IMR-90 (cell line): ENCODE measurements around the gene WDR5. TPM values are rescaled to one million over a fixed set of nuclear protein-coding genes. Genes with fewer than 3 reads are reported as not detected.

ENCODE experiments used
- ATAC-seq: fragments of 200-7000 bp; cut with Tn5 transposase; 2 replicates; pipeline ENCODE4 v1.9.1; 2020; ENCODE audit warnings: low read depth, mild to moderate bottlenecking, moderate library complexity
- BruUV-seq: library from RNA; stranded (reverse); fragments of 400-500 nt; replicated peaks from 2 replicates; lab custom pipeline; 2021; lab: Mats Ljungman, UMichigan
- CTCF ChIA-PET: fragments of 300-600 bp; formaldehyde crosslinking; extraction: SDS; loops from one replicate; lab custom pipeline; 2021; ENCODE audit warnings: antibody characterized with exemption; lab: Yijun Ruan, JAX
- POLR2A ChIA-PET: fragments of 300-600 bp; sonication (Branson Sonifier 250); formaldehyde crosslinking; loops from one replicate; lab custom pipeline; 2022; ENCODE audit warnings: antibody characterized with exemption; ENCODE audit not compliant: unreplicated experiment; lab: Charles Lee
- DNase-seq: peaks from one replicate; pipeline ENCODE4 v3.0.0; 2013
- H2AFZ ChIP-seq: replicated peaks from 2 replicates; pipeline ENCODE3; 2013; ENCODE audit warnings: low read length, mild to moderate bottlenecking; ENCODE audit not compliant: poor library complexity
- H2AK5ac ChIP-seq: 2 replicates; pipeline ENCODE4 v1.6.1; 2013; ENCODE audit warnings: low read depth, low read length, inconsistent platforms
- H2AK9ac ChIP-seq: replicated peaks from 2 replicates; pipeline ENCODE3; 2013; ENCODE audit warnings: mild to moderate bottlenecking, low read depth, low read length, moderate library complexity; ENCODE audit not compliant: poor library complexity
- H2BK120ac ChIP-seq: 2 replicates; pipeline ENCODE4 v1.6.1; 2013; ENCODE audit warnings: low read depth, low read length, inconsistent platforms
- H2BK15ac ChIP-seq: 3 replicates; pipeline ENCODE4 v1.6.1; 2013; ENCODE audit warnings: low read depth, low read length, inconsistent platforms
- H2BK20ac ChIP-seq: 2 replicates; pipeline ENCODE4 v1.6.1; 2013; ENCODE audit warnings: low read depth, mild to moderate bottlenecking, inconsistent platforms, low read length, moderate library complexity
- H2BK5ac ChIP-seq: 2 replicates; pipeline ENCODE4 v1.6.1; 2013; ENCODE audit warnings: mild to moderate bottlenecking, low read depth, low read length, inconsistent platforms; ENCODE audit not compliant: poor library complexity, severe bottlenecking
- H3K14ac ChIP-seq: replicated peaks from 2 replicates; pipeline ENCODE4 v1.6.1; 2013; ENCODE audit warnings: low read depth, low read length, inconsistent platforms
- H3K18ac ChIP-seq: 2 replicates; pipeline ENCODE4 v1.6.1; 2013; ENCODE audit warnings: low read depth, low read length, control low read depth
- H3K23ac ChIP-seq: 2 replicates; pipeline ENCODE4 v1.6.1; 2013; ENCODE audit warnings: low read depth, low read length, inconsistent platforms
- H3K27ac ChIP-seq: 2 replicates; pipeline ENCODE4 v1.5.1; 2013; ENCODE audit warnings: mild to moderate bottlenecking, control low read depth, low read length; ENCODE audit not compliant: insufficient read depth
- H3K27me3 ChIP-seq: 2 replicates; pipeline ENCODE4 v1.6.1; 2013; ENCODE audit warnings: low read length; ENCODE audit not compliant: control insufficient read depth, insufficient read depth
- H3K36me3 ChIP-seq: 2 replicates; pipeline ENCODE4 v1.6.1; 2013; ENCODE audit warnings: low read length, mixed read lengths; ENCODE audit not compliant: control insufficient read depth, insufficient read depth
- H3K4ac ChIP-seq: 2 replicates; pipeline ENCODE4 v1.6.1; 2013; ENCODE audit warnings: low read depth, low read length, inconsistent platforms
- H3K4me1 ChIP-seq: 2 replicates; pipeline ENCODE4 v1.6.1; 2013; ENCODE audit warnings: low read length, mixed read lengths; ENCODE audit not compliant: control insufficient read depth, insufficient read depth
- H3K4me2 ChIP-seq: 2 replicates; pipeline ENCODE4 v1.6.1; 2013; ENCODE audit warnings: low read depth, mild to moderate bottlenecking, control low read depth, low read length, moderate library complexity
- H3K4me3 ChIP-seq: 2 replicates; pipeline ENCODE4 v1.5.1; 2013; ENCODE audit warnings: low read depth, mild to moderate bottlenecking, control low read depth, low read length, moderate library complexity; ENCODE audit not compliant: insufficient read depth
- H3K56ac ChIP-seq: 2 replicates; pipeline ENCODE4 v1.6.1; 2013; ENCODE audit warnings: low read length, inconsistent platforms; ENCODE audit not compliant: insufficient read depth; ENCODE audit errors: extremely low read depth
- H3K79me1 ChIP-seq, 2 experiments: 2 replicates each; pipeline ENCODE4 v1.6.1; 2013; ENCODE audit warnings: low read length in 2 of 2, inconsistent platforms in 1 of 2, low read depth in 1 of 2
- H3K9ac ChIP-seq: 2 replicates; pipeline ENCODE4 v1.6.1; 2013; ENCODE audit warnings: low read depth, low read length, control low read depth
- H3K9me1 ChIP-seq: 2 replicates; pipeline ENCODE4 v1.6.1; 2013; ENCODE audit warnings: low read length, inconsistent platforms; ENCODE audit not compliant: insufficient read depth
- H3K9me3 ChIP-seq: 2 replicates; pipeline ENCODE4 v1.6.1; 2013; ENCODE audit warnings: low read length; ENCODE audit not compliant: control insufficient read depth, insufficient read depth
- H4K20me1 ChIP-seq: 2 replicates; pipeline ENCODE4 v1.6.1; 2013; ENCODE audit warnings: low read length, inconsistent platforms; ENCODE audit not compliant: insufficient read depth
- H4K5ac ChIP-seq: 2 replicates; pipeline ENCODE4 v1.6.1; 2013; ENCODE audit warnings: mild to moderate bottlenecking, low read depth, low read length, control low read depth
- H4K8ac ChIP-seq, 2 experiments: 2 replicates each; pipeline ENCODE4 v1.6.1; 2013; ENCODE audit warnings: low read depth in 2 of 2, low read length in 2 of 2, control low read depth in 1 of 2, inconsistent platforms in 1 of 2
- H4K91ac ChIP-seq: 2 replicates; pipeline ENCODE4 v1.6.1; 2013; ENCODE audit warnings: low read depth, low read length, inconsistent platforms; ENCODE audit not compliant: insufficient read depth
- BHLHE40 ChIP-seq: fragments of 150-350 bp; IDR thresholded peaks from 2 replicates; pipeline ENCODE4 v1.6.1; 2016; ENCODE audit warnings: mild to moderate bottlenecking, low read depth, low read length
- CEBPB ChIP-seq: IDR thresholded peaks from 2 replicates; pipeline ENCODE4 v1.6.1; 2012; ENCODE audit warnings: low read depth, low read length, improper control_type of control experiment
- CHD1 ChIP-seq: IDR thresholded peaks from 2 replicates; pipeline ENCODE4 v1.6.1; 2012; ENCODE audit warnings: low read depth, low read length, improper control_type of control experiment
- ELK1 ChIP-seq: fragments of 150-350 bp; IDR thresholded peaks from 2 replicates; pipeline ENCODE4 v1.6.1; 2016; ENCODE audit warnings: low read depth, mild to moderate bottlenecking, low read length, moderate library complexity, borderline replicate concordance
- FOS ChIP-seq: fragments of 150-350 bp; IDR thresholded peaks from 2 replicates; pipeline ENCODE4 v1.6.1; 2016; ENCODE audit warnings: low read depth, low read length
- MAFK ChIP-seq: IDR thresholded peaks from 2 replicates; pipeline ENCODE4 v1.6.1; 2012; ENCODE audit warnings: low read depth, low read length, improper control_type of control experiment
- MAZ ChIP-seq: IDR thresholded peaks from 2 replicates; pipeline ENCODE4 v1.6.1; 2012; ENCODE audit warnings: low read depth, mild to moderate bottlenecking, low read length, improper control_type of control experiment, moderate library complexity, borderline replicate concordance
- MXI1 ChIP-seq: IDR thresholded peaks from 2 replicates; pipeline ENCODE4 v1.6.1; 2012; ENCODE audit warnings: low read depth, mild to moderate bottlenecking, low read length, moderate library complexity, borderline replicate concordance
- POLR2A ChIP-seq: IDR thresholded peaks from 2 replicates; pipeline ENCODE4 v1.6.1; 2012; ENCODE audit warnings: mild to moderate bottlenecking, low read depth, low read length
- WGBS, 2 experiments: methylation state at CpG; one replicate each; pipeline versions ENCODE4 v1.1.5 to v1.1.7; 2013; ENCODE audit warnings: missing lambda C conversion rate in 2 of 2; ENCODE audit not compliant: insufficient read length in 1 of 2; ENCODE audit errors: extremely low coverage in 2 of 2; 5-methylcytosine and 5-hydroxymethylcytosine counted together
- dilution Hi-C: fragments of 300-500 bp; cut with HindIII; formaldehyde crosslinking; loops from one replicate; pipeline ENCODE4 v1.14.3; 2018; ENCODE audit warnings: low sequenced_read_pairs; ENCODE audit not compliant: unreplicated experiment
- in situ Hi-C: fragments of 300-500 bp; cut with MboI; formaldehyde crosslinking; loops from 3 replicates; pipeline ENCODE4 v1.14.3; 2019; ENCODE audit warnings: low sequenced_read_pairs, inconsistent platforms, mixed read lengths
- intact Hi-C: fragments of 100-400 bp; cut with micrococcal nuclease; formaldehyde crosslinking; loops from 2 replicates; pipeline ENCODE4 v1.10.0; 2022
- polyA plus RNA-seq, 3 experiments: library from polyadenylated mRNA; depleted of rRNA; stranded (reverse); fragments of >200 nt; gene quantifications; 2 replicates each; pipeline ENCODE4 v1.2.3, GENCODE V29; 2012; ENCODE audit warnings: low replicate concordance in 1 of 3
- total RNA-seq: library from RNA; depleted of rRNA; stranded (reverse); fragments of >200 nt; gene quantifications from 2 replicates; pipeline ENCODE4 v1.2.3, GENCODE V29; 2012

Gene WDR5
- total and polyA plus RNA-seq, 2 of the 4 experiments (the other 2 are of a cell fraction) = 18.3 to 26.6 TPM

- no peak overlapping the region for H2BK15ac ChIP-seq
- no peak overlapping the region for H2BK120ac ChIP-seq
- no TSS peak for BruUV-seq
- H2AK9ac ChIP-seq = no peak overlapping the region
- no peaks in the 10 kb centered on the region for H3K79me1 ChIP-seq
- no peaks in the 10 kb centered on the region for H3K36me3 ChIP-seq
- H4K91ac ChIP-seq = no peak overlapping the region
- H2AFZ ChIP-seq = no peak overlapping the region
- POLR2A ChIA-PET = no interaction called here
- H4K5ac ChIP-seq = no peak overlapping the region
- no peak for DNase-seq
- no peaks in the 10 kb centered on the region for H4K20me1 ChIP-seq
- dilution Hi-C loops = no loop called here
- peaks cover 2% of the 10 kb centered on the region for H3K9me3 ChIP-seq
- in situ Hi-C loops = no loop called here
- TF ChIP-seq FOS (no peak), MAFK (no peak), CEBPB (no peak), BHLHE40 (no peak), MAZ (no peak), POLR2A (no peak), ELK1 (no peak), CHD1 (no peak), MXI1 (no peak)
- CTCF ChIA-PET = no interaction called here
- H4K8ac ChIP-seq = no peak overlapping the region
- H3K4me3 ChIP-seq = no peak overlapping the region
- H3K18ac ChIP-seq = no peak overlapping the region
- no peak overlapping the region for H2AK5ac ChIP-seq
- no peak overlapping the region for H3K4me2 ChIP-seq
- H3K4ac ChIP-seq = no peak overlapping the region
- H3K14ac ChIP-seq = no peak overlapping the region
- no peak overlapping the region for H2BK20ac ChIP-seq
- H3K4me1 ChIP-seq = no peaks in the 10 kb centered on the region
- no peak overlapping the region for H3K23ac ChIP-seq
- 60% methylated on average over 1 of the region's 6 CpGs; no CpG with 5 or more reads in 1 of the 2 experiments for WGBS, 2 experiments
- no peak overlapping the region for H3K27ac ChIP-seq
- H3K27me3 ChIP-seq = peaks cover 17% of the 10 kb centered on the region
- no peak overlapping the region for H3K9ac ChIP-seq
- no peaks in the 10 kb centered on the region for H3K9me1 ChIP-seq
- intact Hi-C loops = no loop called here
- no peak overlapping the region for H3K56ac ChIP-seq
- no peak for ATAC-seq
- H2BK5ac ChIP-seq = no peak overlapping the region
These were observed 61.0 kb downstream of the WDR5 start for GRCh38 chr9:134196911-134197310.
